ENCODE measurements around the gene TRIO.

DNA sequence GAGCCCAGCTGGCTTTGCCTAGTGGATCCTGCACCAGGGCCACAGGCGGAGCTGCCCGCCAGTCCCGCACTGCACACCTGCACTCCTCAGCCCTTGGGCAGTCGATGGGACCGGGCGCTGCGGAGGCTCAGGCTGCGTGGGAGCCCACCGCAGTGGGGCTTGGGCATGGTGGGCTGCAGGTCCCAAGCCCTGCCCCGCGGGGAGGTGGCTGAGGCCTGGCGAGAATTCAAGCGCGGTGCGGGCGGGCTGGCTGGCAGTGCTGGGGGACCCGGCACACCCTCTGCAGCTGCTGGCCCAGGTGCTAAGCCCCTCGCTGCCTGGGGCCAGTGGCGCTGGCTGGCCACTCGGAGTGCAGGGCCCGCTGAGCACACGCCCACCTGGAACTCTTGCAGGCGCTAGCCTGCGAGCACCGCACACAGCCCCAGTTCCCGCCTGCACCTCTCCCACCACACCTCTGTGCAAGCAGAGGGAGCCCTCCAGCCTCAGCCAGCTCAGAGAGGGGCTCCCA is 312.7 kb downstream of the TRIO start:
- no peak for TF ChIP-seq POLR2A (IDR thresholded peaks at IDR 0.05)
- TF ChIP-seq, protein P1, sequence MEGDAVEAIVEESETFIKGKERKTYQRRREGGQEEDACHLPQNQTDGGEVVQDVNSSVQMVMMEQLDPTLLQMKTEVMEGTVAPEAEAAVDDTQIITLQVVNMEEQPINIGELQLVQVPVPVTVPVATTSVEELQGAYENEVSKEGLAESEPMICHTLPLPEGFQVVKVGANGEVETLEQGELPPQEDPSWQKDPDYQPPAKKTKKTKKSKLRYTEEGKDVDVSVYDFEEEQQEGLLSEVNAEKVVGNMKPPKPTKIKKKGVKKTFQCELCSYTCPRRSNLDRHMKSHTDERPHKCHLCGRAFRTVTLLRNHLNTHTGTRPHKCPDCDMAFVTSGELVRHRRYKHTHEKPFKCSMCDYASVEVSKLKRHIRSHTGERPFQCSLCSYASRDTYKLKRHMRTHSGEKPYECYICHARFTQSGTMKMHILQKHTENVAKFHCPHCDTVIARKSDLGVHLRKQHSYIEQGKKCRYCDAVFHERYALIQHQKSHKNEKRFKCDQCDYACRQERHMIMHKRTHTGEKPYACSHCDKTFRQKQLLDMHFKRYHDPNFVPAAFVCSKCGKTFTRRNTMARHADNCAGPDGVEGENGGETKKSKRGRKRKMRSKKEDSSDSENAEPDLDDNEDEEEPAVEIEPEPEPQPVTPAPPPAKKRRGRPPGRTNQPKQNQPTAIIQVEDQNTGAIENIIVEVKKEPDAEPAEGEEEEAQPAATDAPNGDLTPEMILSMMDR (IDR thresholded peaks at IDR 0.05) = no peak
